HG03045 (cell line): Measurements from ENCODE around the gene PDGFA.
"Not testable (repeated sequence)": the region's sequence is repeated elsewhere in the genome, so short reads cannot be mapped to it uniquely, and the experiment has no call there.

Experiments
- ATAC-seq: cut with Tn5 transposase; IDR thresholded peaks from one replicate; pipeline ENCODE4 v1.9.1; 2021; ENCODE audit warnings: mild to moderate bottlenecking, moderate library complexity; ENCODE audit not compliant: unreplicated experiment

PDGFA gene

GRCh38 chr7:552151-552867, 32.7 kb upstream of the PDGFA start:
- ATAC-seq = not testable (repeated sequence)

GRCh38 chr7:551615-551970, 31.9 kb upstream of the PDGFA start:
- not testable (repeated sequence) for ATAC-seq

GRCh38 chr7:550881-551614, 31.4 kb upstream of the PDGFA start:
- ATAC-seq = no peak

- no peak for ATAC-seq
These were observed 30.4 kb upstream of the PDGFA start for GRCh38 chr7:549891-550625.

GRCh38 chr7:549066-549890, 29.6 kb upstream of the PDGFA start:
- ATAC-seq = no peak

GRCh38 chr7:548401-548800, 28.8 kb upstream of the PDGFA start:
- ATAC-seq = no peak

GRCh38 chr7:545470-545869, 25.8 kb upstream of the PDGFA start:
- ATAC-seq = no peak

GRCh38 chr7:544338-545221, 24.9 kb upstream of the PDGFA start:
- ATAC-seq = no peak

- no peak for ATAC-seq
These were observed 24.1 kb upstream of the PDGFA start for GRCh38 chr7:543501-544337.

GRCh38 chr7:542713-543500, 23.3 kb upstream of the PDGFA start:
- no peak for ATAC-seq

GRCh38 chr7:542131-542712, 22.6 kb upstream of the PDGFA start:
- ATAC-seq = no peak

GRCh38 chr7:541661-542060, 22.0 kb upstream of the PDGFA start:
- ATAC-seq = no peak

GRCh38 chr7:540997-541396, 21.4 kb upstream of the PDGFA start:
- no peak for ATAC-seq

- no peak for ATAC-seq
These were observed 20.9 kb upstream of the PDGFA start for GRCh38 chr7:540579-540978.

- no peak for ATAC-seq
These were observed 20.2 kb upstream of the PDGFA start for GRCh38 chr7:539731-540411.

GRCh38 chr7:538764-539685, 19.4 kb upstream of the PDGFA start:
- ATAC-seq = no peak
